T-helper 1 cell treated with Interleukin-12 subunit alpha and Interleukin-12 subunit beta and Interleukin-4 antibody, amounts not matched to agents 30 μg/mL and 1 μg/mL, for 36 hours (primary cell): ENCODE measurements around the gene SLTM.
"Not testable (repeated sequence)": the region's sequence is repeated elsewhere in the genome, so short reads cannot be mapped to it uniquely, and the experiment has no call there.

Experiments
- H3K27ac Mint-ChIP-seq: one replicate; pipeline ENCODE4 v1.8.0; 2021; ENCODE audit warnings: mild to moderate bottlenecking, mixed read lengths
- H3K27me3 Mint-ChIP-seq: one replicate; pipeline ENCODE4 v1.8.0; 2021; ENCODE audit warnings: low read depth, mixed read lengths
- H3K36me3 Mint-ChIP-seq: one replicate; pipeline ENCODE4 v1.8.0; 2021; ENCODE audit warnings: low read depth, mixed read lengths
- H3K4me1 Mint-ChIP-seq: one replicate; pipeline ENCODE4 v1.8.0; 2021; ENCODE audit warnings: low read depth, mixed read lengths
- H3K4me3 Mint-ChIP-seq: one replicate; pipeline ENCODE4 v1.8.0; 2021; ENCODE audit warnings: mild to moderate bottlenecking, moderate library complexity, mixed read lengths
- H3K9me3 Mint-ChIP-seq: one replicate; pipeline ENCODE4 v1.8.0; 2021; ENCODE audit warnings: mixed read lengths

SLTM gene

DNA sequence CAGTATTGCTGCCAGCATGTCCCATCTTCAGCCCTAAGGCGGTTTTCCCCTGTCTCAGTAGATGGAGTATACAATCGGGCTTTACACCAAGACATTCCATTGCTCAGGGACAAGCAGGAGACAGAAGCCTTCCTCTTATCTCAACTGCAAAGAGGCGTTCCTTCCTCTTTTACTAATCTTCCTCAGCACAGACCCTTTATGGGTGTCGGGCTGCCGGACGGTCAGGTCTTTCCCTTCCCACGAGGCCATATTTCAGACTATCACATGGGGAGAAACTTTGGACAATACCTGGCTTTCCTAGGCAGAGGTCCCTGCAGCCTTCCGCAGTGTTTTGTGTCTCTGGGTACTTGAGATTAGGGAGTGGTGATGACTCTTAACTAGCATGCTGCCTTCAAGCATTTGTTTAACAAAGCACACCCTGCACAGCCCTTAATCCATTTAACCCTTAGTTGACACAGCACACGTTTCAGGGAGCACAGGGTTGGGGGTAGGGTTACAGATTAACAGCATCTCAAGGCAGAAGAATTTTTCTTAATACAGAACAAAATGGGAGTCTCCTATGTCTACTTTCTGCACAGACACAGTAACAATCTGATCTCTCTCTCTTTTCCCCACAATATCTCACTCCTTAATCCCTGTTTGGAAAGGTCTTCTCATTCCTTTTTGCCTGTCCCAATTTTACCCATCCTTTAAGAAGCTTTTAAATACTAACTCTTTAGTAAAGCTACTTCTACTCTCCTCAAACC, 99.6 kb downstream of the SLTM start:
- not testable (repeated sequence) for H3K9me3 Mint-ChIP-seq, H3K4me1 Mint-ChIP-seq, H3K27me3 Mint-ChIP-seq, H3K4me3 Mint-ChIP-seq, H3K27ac Mint-ChIP-seq, H3K36me3 Mint-ChIP-seq

DNA sequence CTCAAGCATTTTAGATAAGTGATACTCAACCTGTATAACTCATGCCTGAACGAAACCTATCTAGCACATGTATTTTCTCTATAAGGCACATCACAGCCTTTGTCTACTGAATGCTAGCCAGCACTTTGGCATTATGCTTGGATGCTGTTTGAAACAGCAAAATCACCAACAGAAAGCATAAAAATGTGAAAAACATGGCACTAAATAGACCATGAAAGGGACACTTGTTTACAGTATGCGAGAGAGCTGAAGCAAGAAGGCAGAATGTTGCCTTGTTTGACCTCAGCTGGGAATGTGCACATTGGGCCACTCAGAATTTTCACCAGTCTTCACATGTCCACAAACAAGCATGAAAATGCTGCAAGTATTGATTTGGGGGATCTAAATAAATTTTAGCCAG, 102.9 kb downstream of the SLTM start:
- Mint-ChIP-seq H3K27me3 (no peaks in the 10 kb centered on the region), H3K4me3 (no peak overlapping the region), H3K36me3 (peaks cover 15% of the 10 kb centered on the region), H3K27ac (no peak overlapping the region), H3K4me1 (no peaks in the 10 kb centered on the region), H3K9me3 (no peaks in the 10 kb centered on the region)
